HG03045 (cell line): ENCODE measurements around the gene KCNE3.

Experiments used
- ATAC-seq: cut with Tn5 transposase; IDR thresholded peaks from one replicate; pipeline ENCODE4 v1.9.1; 2021; ENCODE audit warnings: mild to moderate bottlenecking, moderate library complexity; ENCODE audit not compliant: unreplicated experiment

Gene KCNE3

GRCh38 chr11:74471668-74472429 is 4.5 kb upstream of the KCNE3 start:
- no peak for ATAC-seq

- ATAC-seq: no peak
Observed at GRCh38 chr11:74471037-74471436, 3.7 kb upstream of the KCNE3 start.

- ATAC-seq: no peak
Observed at GRCh38 chr11:74470526-74470925, 3.2 kb upstream of the KCNE3 start.

GRCh38 chr11:74468936-74469335 is 1.6 kb upstream of the KCNE3 start:
- ATAC-seq: no peak

- ATAC-seq: no peak
Observed at GRCh38 chr11:74468521-74468920, 1.2 kb upstream of the KCNE3 start.

- no peak for ATAC-seq
Observed at GRCh38 chr11:74468058-74468457, 709 bp upstream of the KCNE3 start.

GRCh38 chr11:74465291-74465708 is 2.0 kb downstream of the KCNE3 start:
- ATAC-seq: no peak

- ATAC-seq: no peak
Observed at GRCh38 chr11:74464746-74465145, 2.6 kb downstream of the KCNE3 start.

- no peak for ATAC-seq
Observed at GRCh38 chr11:74463216-74463615, 4.1 kb downstream of the KCNE3 start.

- ATAC-seq: no peak
Observed at GRCh38 chr11:74462631-74463030, 4.7 kb downstream of the KCNE3 start.

GRCh38 chr11:74462009-74462408 is 5.3 kb downstream of the KCNE3 start:
- ATAC-seq: no peak

- ATAC-seq: no peak
Observed at GRCh38 chr11:74460481-74461154, 6.7 kb downstream of the KCNE3 start.

- ATAC-seq: no peak
Observed at GRCh38 chr11:74460065-74460464, 7.3 kb downstream of the KCNE3 start.

- no peak for ATAC-seq
Observed at GRCh38 chr11:74459584-74459983, 7.8 kb downstream of the KCNE3 start.

GRCh38 chr11:74457356-74457755 is 10.0 kb downstream of the KCNE3 start:
- ATAC-seq: no peak

- no peak for ATAC-seq
Observed at GRCh38 chr11:74453373-74453975, 13.9 kb downstream of the KCNE3 start.

- no peak for ATAC-seq
Observed at GRCh38 chr11:74452366-74452765, 15.0 kb downstream of the KCNE3 start.

- no peak for ATAC-seq
Observed at GRCh38 chr11:74450318-74450717, 17.0 kb downstream of the KCNE3 start.

GRCh38 chr11:74449369-74449931 is 17.9 kb downstream of the KCNE3 start:
- ATAC-seq: no peak

- no peak for ATAC-seq
Observed at GRCh38 chr11:74447720-74448119, 19.6 kb downstream of the KCNE3 start.

- ATAC-seq: no peak
Observed at GRCh38 chr11:74446532-74446938, 20.8 kb downstream of the KCNE3 start.
